ENCODE measurements around the gene CHMP4A.

The CHMP4A gene

DNA sequence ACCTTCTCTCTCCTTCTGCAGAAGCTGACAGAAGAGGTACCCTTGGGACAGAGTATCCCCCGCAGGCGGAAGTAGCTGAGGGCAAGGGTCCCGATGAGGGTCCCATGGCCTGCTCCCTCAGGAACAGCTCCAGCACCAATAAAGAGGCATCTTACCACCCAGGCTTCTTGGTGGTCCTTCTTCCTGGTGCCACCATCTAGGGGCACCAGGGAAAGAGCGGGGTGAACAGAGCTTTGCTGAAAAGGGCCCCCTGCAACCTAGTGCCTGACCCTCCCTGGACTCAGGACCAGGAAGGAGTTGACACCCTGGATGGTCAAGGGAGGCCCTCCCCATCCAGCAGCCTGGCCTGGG is 52.8 kb downstream of the CHMP4A start:
- H4K20me1 ChIP-seq (ENCODE audit: low read depth, low read length) = no peaks in the 10 kb centered on the region
- TF ChIP-seq, protein P1, sequence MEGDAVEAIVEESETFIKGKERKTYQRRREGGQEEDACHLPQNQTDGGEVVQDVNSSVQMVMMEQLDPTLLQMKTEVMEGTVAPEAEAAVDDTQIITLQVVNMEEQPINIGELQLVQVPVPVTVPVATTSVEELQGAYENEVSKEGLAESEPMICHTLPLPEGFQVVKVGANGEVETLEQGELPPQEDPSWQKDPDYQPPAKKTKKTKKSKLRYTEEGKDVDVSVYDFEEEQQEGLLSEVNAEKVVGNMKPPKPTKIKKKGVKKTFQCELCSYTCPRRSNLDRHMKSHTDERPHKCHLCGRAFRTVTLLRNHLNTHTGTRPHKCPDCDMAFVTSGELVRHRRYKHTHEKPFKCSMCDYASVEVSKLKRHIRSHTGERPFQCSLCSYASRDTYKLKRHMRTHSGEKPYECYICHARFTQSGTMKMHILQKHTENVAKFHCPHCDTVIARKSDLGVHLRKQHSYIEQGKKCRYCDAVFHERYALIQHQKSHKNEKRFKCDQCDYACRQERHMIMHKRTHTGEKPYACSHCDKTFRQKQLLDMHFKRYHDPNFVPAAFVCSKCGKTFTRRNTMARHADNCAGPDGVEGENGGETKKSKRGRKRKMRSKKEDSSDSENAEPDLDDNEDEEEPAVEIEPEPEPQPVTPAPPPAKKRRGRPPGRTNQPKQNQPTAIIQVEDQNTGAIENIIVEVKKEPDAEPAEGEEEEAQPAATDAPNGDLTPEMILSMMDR (IDR thresholded peaks at IDR 0.05; ENCODE audit: insufficient read depth, low read length, poor library complexity, severe bottlenecking) = no peak
- H3K9ac ChIP-seq (ENCODE audit: low read length) = peak overlapping the region; percentile 74; the same call in 1 of the 2 replicates
- H3K79me2 ChIP-seq (ENCODE audit: insufficient read depth, low read length) = peaks cover 10% of the 10 kb centered on the region; the same call in 1 of the 2 replicates
- no peak overlapping the region for H3K4me3 ChIP-seq (ENCODE audit: insufficient read depth, low read length, poor library complexity, severe bottlenecking)
- H3K9me3 ChIP-seq (ENCODE audit: insufficient read depth, low read length) = no peaks in the 10 kb centered on the region
- no peaks in the 10 kb centered on the region for H3K27me3 ChIP-seq (ENCODE audit: low read length)
- no peaks in the 10 kb centered on the region for H3K9me2 ChIP-seq (replicated peaks; ENCODE audit: insufficient read depth, low read length)
- no peak overlapping the region for H3K4me2 ChIP-seq (ENCODE audit: low read depth, low read length, poor library complexity, severe bottlenecking)
- 0 out of 2 replicates have a peak, but pooled peaks cover 3% of the 10 kb centered on the region for H3F3A ChIP-seq (ENCODE audit: insufficient read depth)
- no peaks in the 10 kb centered on the region for H3K36me3 ChIP-seq (ENCODE audit: low read length)
- no peak overlapping the region for H2AFZ ChIP-seq (ENCODE audit: low read depth, low read length, severe bottlenecking)
- peak overlapping the region; percentile 32; the same call in 1 of the 2 replicates for H3K27ac ChIP-seq (ENCODE audit: low read depth, low read length)

DNA sequence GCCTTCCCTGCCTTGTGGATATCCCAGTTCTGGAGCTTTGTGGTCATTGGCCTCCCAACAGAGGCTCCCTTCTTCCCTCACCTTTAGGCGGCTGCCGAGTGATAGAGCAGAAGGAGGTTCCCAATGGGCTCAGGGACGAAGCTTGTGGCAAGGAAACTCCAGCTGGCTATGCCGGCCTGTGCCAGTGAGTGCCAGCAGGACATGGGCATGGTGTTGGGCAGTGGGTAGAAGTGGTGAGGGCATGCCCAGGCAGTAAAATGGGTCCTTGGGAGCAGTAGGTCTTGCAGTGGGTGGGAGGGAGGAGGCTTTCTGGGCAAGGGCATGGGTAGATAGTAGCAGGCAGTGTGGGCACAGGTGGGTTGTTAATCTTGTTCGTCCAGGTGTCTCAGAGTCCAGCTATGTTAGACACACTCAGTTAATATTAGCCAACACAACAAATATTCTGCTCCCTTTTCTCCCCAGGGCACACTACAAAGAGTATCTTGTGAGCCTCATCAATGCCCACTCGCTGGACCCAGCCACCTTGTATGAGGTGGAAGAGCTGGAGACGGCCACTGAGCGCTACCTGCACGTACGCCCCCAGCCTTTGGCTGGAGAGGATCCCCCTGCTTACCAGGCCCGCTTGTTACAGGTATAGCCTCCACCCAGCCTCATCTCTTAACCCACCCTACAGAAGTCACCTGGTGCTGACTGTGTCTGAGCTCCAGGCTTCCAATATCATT is 53.4 kb downstream of the CHMP4A start:
- Histone ChIP-seq H3K9me3 (ENCODE audit: insufficient read depth, low read length) (no peaks in the 10 kb centered on the region), H3K4me2 (ENCODE audit: low read depth, low read length, poor library complexity, severe bottlenecking) (no peak overlapping the region), H3K79me2 (ENCODE audit: insufficient read depth, low read length) (peaks cover 10% of the 10 kb centered on the region; the same call in 1 of the 2 replicates), H3K9me2 (replicated peaks; ENCODE audit: insufficient read depth, low read length) (no peaks in the 10 kb centered on the region), H3K27ac (ENCODE audit: low read depth, low read length) (no peak overlapping the region), H3K4me3 (ENCODE audit: insufficient read depth, low read length, poor library complexity, severe bottlenecking) (no peak overlapping the region), H3K36me3 (ENCODE audit: low read length) (no peaks in the 10 kb centered on the region), H3K27me3 (ENCODE audit: low read length) (no peaks in the 10 kb centered on the region), H3K9ac (ENCODE audit: low read length) (no peak overlapping the region), H4K20me1 (ENCODE audit: low read depth, low read length) (no peaks in the 10 kb centered on the region), H2AFZ (ENCODE audit: low read depth, low read length, severe bottlenecking) (no peak overlapping the region), H3F3A (ENCODE audit: insufficient read depth) (0 out of 2 replicates have a peak, but pooled peaks cover 3% of the 10 kb centered on the region)
- no peak for TF ChIP-seq EZH2phosphoT487 (conservative IDR thresholded peaks at IDR 0.05; ENCODE audit: low read length)
- TF ChIP-seq, protein P1 (IDR thresholded peaks at IDR 0.05; ENCODE audit: insufficient read depth, low read length, poor library complexity, severe bottlenecking) = no peak
